Lower lobe of right lung (tissue), 2 donors: ENCODE results near the gene IQGAP2. TPM values are rescaled to one million over a fixed set of nuclear protein-coding genes. Genes with fewer than 3 reads are reported as not detected.

Source experiments
- ATAC-seq, 2 donors: fragments of 200-7000 bp; cut with Tn5 transposase; one replicate each; pipeline ENCODE4 v1.9.1; 2020 to 2022; ENCODE audit warnings: mild to moderate bottlenecking in 2 of 2, moderate library complexity in 2 of 2
- DNase-seq: peaks from one replicate; pipeline ENCODE4 v3.0.0-alpha.2; 2020
- H3K27ac ChIP-seq: fragments of 200-600 bp; one replicate; pipeline ENCODE4 v1.8.0; 2022
- H3K27me3 ChIP-seq: fragments of 200-600 bp; one replicate; pipeline ENCODE4 v1.8.0; 2022; ENCODE audit warnings: low read depth
- H3K36me3 ChIP-seq: fragments of 200-600 bp; one replicate; pipeline ENCODE4 v1.8.0; 2022; ENCODE audit warnings: mild to moderate bottlenecking
- H3K4me1 ChIP-seq: fragments of 200-600 bp; one replicate; pipeline ENCODE4 v1.8.0; 2022
- H3K4me3 ChIP-seq: fragments of 200-600 bp; one replicate; pipeline ENCODE4 v1.8.0; 2022; ENCODE audit warnings: mild to moderate bottlenecking
- H3K9me3 ChIP-seq: fragments of 200-600 bp; one replicate; pipeline ENCODE4 v1.8.0; 2022
- CTCF ChIP-seq: fragments of 200-600 bp; IDR thresholded peaks from one replicate; pipeline ENCODE4 v1.8.0; 2022; ENCODE audit warnings: antibody characterized with exemption, mild to moderate bottlenecking
- intact Hi-C: fragments of 100-400 bp; cut with DNase I; formaldehyde crosslinking; loops from one replicate; pipeline ENCODE4 v1.11.0; 2022
- total RNA-seq: library from RNA; stranded (reverse); fragmentation: NEBNext Ultra II Directional; extraction: Animal tissue kit (Norgen Biotek cat#: 25700); gene quantifications from one replicate; pipeline ENCODE4 v1.2.1, GENCODE V29; 2021
- donor health status: DM: no; HTN: yes; CAD: no; lungs with severe emphysema.

IQGAP2 gene
- total RNA-seq, 1 donor from 2014 or later: 42.0 TPM

- ATAC-seq (no peak), DNase-seq (no peak)
- H3K4me3 ChIP-seq: no peak overlapping the region
- no peaks in the 10 kb centered on the region for H3K4me1 ChIP-seq
- intact Hi-C loops: no loop called here
- no peaks in the 10 kb centered on the region for H3K9me3 ChIP-seq
- no peaks in the 10 kb centered on the region for H3K36me3 ChIP-seq
- H3K27ac ChIP-seq: no peak overlapping the region
- H3K27me3 ChIP-seq: no peaks in the 10 kb centered on the region
- TF ChIP-seq CTCF: no peak
These were observed 36.8 kb downstream of the IQGAP2 start for GRCh38 chr5:76439929-76440328.

GRCh38 chr5:76441101-76441500, 38.0 kb downstream of the IQGAP2 start:
- H3K36me3 ChIP-seq: no peaks in the 10 kb centered on the region
- no peak for TF ChIP-seq CTCF
- H3K27ac ChIP-seq: no peak overlapping the region
- intact Hi-C loops: no loop called here
- H3K4me3 ChIP-seq: no peak overlapping the region
- no peaks in the 10 kb centered on the region for H3K9me3 ChIP-seq
- ATAC-seq (no peak), DNase-seq (no peak)
- H3K4me1 ChIP-seq: no peaks in the 10 kb centered on the region
- H3K27me3 ChIP-seq: no peaks in the 10 kb centered on the region

GRCh38 chr5:76441890-76442673, 39.0 kb downstream of the IQGAP2 start:
- TF ChIP-seq CTCF: no peak
- H3K9me3 ChIP-seq: no peaks in the 10 kb centered on the region
- no peak overlapping the region for H3K27ac ChIP-seq
- no peak for DNase-seq
- no peak for ATAC-seq
- no peaks in the 10 kb centered on the region for H3K36me3 ChIP-seq
- no peaks in the 10 kb centered on the region for H3K4me1 ChIP-seq
- H3K4me3 ChIP-seq: no peak overlapping the region
- intact Hi-C loops: no loop called here
- H3K27me3 ChIP-seq: no peaks in the 10 kb centered on the region

GRCh38 chr5:76443066-76443800, 40.1 kb downstream of the IQGAP2 start:
- intact Hi-C loops: no loop called here
- Histone ChIP-seq H3K4me3 (no peak overlapping the region), H3K4me1 (no peaks in the 10 kb centered on the region), H3K27ac (no peak overlapping the region), H3K9me3 (no peaks in the 10 kb centered on the region), H3K27me3 (no peaks in the 10 kb centered on the region), H3K36me3 (no peaks in the 10 kb centered on the region)
- no peak for ATAC-seq
- no peak for DNase-seq
- TF ChIP-seq CTCF: no peak

GRCh38 chr5:76445063-76445462, 42.0 kb downstream of the IQGAP2 start:
- Histone ChIP-seq H3K36me3 (no peaks in the 10 kb centered on the region), H3K4me3 (no peak overlapping the region), H3K27me3 (no peaks in the 10 kb centered on the region), H3K4me1 (peaks cover 10% of the 10 kb centered on the region), H3K9me3 (no peaks in the 10 kb centered on the region), H3K27ac (no peak overlapping the region)
- DNase-seq (no peak), ATAC-seq (no peak)
- no peak for TF ChIP-seq CTCF
- intact Hi-C loops: no loop called here
